HG02852 (cell line): ENCODE measurements around the gene KCNN3.

Experiments
- ATAC-seq: cut with Tn5 transposase; IDR thresholded peaks from one replicate; pipeline ENCODE4 v1.9.1; 2021; ENCODE audit warnings: mild to moderate bottlenecking, moderate library complexity; ENCODE audit not compliant: unreplicated experiment

The KCNN3 gene

GRCh38 chr1:154775621-154776605 is 94.2 kb downstream of the KCNN3 start:
- no peak for ATAC-seq

DNA sequence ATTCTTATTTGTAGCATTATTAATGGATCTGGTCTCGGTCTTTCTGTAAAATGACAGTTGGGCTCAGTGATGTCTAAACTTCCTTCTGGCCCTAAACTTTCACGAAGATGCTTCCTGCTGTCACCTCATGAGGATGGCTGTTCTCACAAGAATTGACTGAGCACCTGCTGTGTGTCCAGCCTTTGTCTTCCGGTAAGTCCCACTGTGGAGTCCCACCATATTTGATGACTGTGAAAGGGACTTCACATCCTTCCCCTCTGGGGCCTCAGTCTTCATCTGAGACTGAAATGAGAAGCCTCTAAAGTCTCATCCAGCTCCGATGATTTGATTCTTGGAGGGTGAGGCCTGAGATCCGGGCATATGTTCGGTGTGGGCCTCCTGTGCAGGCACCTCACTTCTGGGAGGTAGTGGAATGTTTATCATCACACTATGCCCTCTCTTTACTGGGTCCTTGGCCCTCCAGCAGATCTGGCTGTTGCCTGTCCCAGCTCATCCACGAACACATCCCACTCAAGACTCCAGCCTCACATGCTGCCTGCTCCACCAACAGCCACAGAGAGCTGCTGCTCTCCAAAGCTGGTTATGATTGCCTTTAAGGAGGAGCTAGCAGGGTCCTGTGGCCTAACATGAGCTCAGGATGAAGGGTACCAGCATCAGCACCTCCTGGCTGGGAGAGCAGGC is 95.8 kb downstream of the KCNN3 start:
- no peak for ATAC-seq

GRCh38 chr1:154773551-154773950 is 96.5 kb downstream of the KCNN3 start:
- no peak for ATAC-seq

- ATAC-seq: no peak
Observed at GRCh38 chr1:154772606-154773506, 97.2 kb downstream of the KCNN3 start.

- no peak for ATAC-seq
Observed at GRCh38 chr1:154772056-154772455, 98.0 kb downstream of the KCNN3 start.

- ATAC-seq: no peak
Observed at GRCh38 chr1:154770897-154771594, 99.0 kb downstream of the KCNN3 start.

GRCh38 chr1:154769193-154769895 is 100.7 kb downstream of the KCNN3 start:
- ATAC-seq: no peak

GRCh38 chr1:154768456-154769125 is 101.5 kb downstream of the KCNN3 start:
- ATAC-seq: no peak

DNA sequence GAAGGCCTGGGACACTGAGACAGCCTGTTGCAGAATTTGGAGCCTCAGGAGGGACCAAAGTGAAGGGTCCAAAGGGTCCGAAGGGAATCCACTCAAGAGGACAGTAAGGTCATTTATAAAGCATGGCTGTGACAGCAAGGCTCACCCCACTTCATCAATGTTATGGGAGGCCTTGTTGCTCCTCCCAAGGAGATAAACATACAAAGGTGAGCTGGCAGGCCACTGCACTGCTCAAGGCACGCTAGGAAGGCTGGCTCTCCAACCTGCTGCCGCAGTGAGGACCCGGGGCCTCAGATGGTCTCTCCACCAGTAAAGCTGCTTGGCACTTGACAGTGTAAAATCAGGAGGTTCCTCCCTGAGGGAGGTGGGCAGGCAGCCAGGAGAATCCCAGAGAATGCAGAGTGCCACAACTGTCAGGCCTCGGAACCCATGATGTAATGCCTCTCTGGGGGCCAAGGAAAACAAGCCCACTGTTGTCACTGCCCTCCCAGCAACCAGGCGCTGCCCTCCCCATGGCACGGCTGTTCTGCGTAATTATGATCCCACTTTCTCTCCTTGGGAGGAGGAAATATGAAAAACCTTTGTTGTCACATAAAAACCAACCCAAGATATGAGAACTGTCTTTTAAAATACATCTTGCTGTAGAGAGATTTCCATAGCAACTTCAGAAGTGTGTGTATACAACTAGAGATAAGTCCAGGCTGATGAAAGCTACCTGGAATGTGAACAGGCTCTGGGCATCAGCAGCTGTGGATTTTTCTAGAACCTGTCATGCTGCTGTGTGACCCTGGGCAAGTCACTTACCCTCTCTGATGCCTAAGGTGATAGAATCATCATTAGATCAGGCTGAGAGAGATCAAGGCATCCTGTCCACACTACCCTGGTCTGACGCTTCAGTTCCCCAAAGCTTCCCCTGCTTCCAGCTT is 102.5 kb downstream of the KCNN3 start:
- no peak for ATAC-seq

- ATAC-seq: no peak
Observed at GRCh38 chr1:154765970-154766369, 104.1 kb downstream of the KCNN3 start.

DNA sequence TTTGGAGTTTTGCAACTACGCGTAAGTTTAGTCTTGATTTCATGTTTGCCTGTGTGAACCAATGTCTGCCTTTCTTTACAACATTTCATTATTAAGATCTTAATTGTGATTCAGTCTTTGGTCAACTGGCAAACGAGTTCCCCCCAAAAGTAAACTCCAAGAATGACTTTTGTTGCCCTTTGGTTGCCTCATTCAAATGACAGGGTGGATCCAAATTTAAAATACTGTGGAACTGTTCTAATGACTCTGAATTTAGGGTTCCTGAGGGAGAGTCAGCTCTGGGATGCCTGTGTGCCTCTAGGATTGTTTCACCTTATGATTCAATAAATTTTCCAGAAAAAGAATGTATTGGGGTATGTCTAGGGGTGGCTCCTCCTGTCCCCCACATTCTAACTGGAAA is 105.3 kb downstream of the KCNN3 start:
- no peak for ATAC-seq

DNA sequence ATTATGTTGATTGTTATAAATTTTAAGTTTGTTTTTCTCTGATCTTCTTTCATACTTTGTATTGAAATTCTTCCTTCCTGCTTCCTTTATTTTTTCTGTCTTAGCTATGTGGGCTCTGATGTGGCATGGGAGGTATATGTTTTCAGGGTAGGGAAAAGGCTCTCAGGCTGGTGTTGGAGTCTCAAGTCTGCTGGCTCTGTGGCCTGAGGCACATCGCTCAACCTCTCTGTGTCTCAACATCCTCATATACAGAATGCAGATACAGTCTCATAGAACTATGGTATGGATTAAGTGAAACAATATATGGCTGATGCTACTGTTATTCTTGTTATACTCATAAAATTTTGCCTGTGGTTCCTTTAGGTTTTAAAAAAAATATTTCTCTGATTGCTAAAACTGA is 105.9 kb downstream of the KCNN3 start:
- ATAC-seq: no peak

DNA sequence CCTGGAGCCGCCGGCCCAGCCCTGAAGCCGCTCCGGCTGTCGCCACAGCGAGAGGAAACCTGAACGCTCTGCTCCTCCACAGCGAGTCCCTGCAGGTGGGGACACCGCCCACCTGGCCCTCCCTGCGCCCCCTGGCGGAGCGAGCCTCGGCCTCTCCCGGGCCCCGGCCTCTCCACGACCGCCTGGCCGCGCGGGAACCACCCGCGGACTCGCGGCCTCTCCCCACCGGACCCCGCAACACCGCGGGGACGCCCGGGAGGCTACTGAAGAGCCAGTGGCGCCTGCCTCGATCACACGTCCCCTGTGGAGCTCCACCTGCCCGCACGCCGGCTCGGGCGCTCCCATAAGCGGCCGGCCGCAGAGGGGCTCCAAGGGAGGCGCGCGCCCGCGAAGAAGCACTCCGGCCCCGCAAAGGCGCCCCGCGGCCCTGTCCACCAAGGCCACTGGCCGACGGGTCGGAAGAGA is 109.6 kb downstream of the KCNN3 start:
- no peak for ATAC-seq

GRCh38 chr1:154759793-154760192 is 110.3 kb downstream of the KCNN3 start:
- no peak for ATAC-seq

DNA sequence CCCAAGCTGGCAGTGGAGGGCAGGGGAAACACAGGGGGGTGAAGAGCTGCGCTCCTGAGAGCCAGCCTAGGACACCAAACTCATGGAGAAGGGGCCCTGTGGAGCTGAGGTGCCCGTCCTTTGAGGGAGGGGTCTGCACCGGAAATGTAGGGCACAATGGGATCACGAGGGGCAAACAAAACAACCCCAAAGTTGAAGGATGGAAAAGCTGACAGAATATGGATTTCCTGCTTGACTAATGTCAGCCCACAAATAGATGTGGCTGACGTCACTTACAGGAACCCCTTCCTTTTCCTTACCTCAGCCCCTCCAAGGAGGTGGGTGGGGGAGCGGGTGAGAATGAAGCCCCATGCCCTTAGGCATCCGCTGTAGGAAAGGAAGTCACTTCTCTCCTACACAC is 110.9 kb downstream of the KCNN3 start:
- no peak for ATAC-seq

DNA sequence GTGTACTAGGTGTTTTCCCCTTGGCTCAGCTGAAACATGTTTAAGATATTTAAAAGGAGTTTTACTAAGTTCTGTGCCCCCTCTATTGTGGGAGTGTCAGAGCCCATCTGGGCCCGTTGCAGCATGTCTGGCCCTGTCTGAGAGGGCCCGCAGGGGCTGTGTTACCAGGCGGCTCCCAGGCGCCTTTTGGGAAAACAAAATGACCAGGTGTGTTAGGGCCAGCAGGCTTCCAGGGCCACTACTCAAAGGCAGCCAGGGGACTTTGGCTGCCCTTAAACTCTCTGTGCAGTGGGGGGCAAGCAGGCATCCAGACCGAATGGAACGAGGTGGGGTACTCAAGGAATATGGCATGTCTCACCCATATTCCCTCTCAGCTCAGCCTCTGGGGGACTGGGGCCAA is 111.7 kb downstream of the KCNN3 start:
- no peak for ATAC-seq

- no peak for ATAC-seq
Observed at GRCh38 chr1:154756793-154757548, 113.1 kb downstream of the KCNN3 start.
